Measurements from ENCODE around the gene ENTPD8.

ENTPD8 gene

GRCh38 chr9:137449931-137450538 is 8.9 kb upstream of the ENTPD8 start:
- DNase-seq (ENCODE audit: extremely low read depth, low read depth) = no peak

GRCh38 chr9:137449081-137449844 is 8.1 kb upstream of the ENTPD8 start:
- no peak for TF ChIP-seq CTCF (IDR thresholded peaks at IDR 0.05; ENCODE audit: low read depth, low read length)
- no peak for DNase-seq (ENCODE audit: extremely low read depth, low read depth)

More at GRCh38 chr9:137449931-137450538, 8.9 kb upstream of the ENTPD8 start:
- no peak for TF ChIP-seq CTCF (IDR thresholded peaks at IDR 0.05; ENCODE audit: low read depth, low read length)

GRCh38 chr9:137448602-137448962 is 7.4 kb upstream of the ENTPD8 start:
- no peak for DNase-seq (ENCODE audit: extremely low read depth, low read depth)
- no peak for TF ChIP-seq CTCF (IDR thresholded peaks at IDR 0.05; ENCODE audit: low read depth, low read length)

- DNase-seq (ENCODE audit: extremely low read depth, low read depth) = no peak
- no peak for TF ChIP-seq CTCF (IDR thresholded peaks at IDR 0.05; ENCODE audit: low read depth, low read length)
Measured at GRCh38 chr9:137447722-137448601, 6.8 kb upstream of the ENTPD8 start.

- no peak for DNase-seq (ENCODE audit: extremely low read depth, low read depth)
- TF ChIP-seq CTCF (IDR thresholded peaks at IDR 0.05; ENCODE audit: low read depth, low read length) = no peak
Measured at GRCh38 chr9:137446851-137447471, 5.8 kb upstream of the ENTPD8 start.

- no peak for DNase-seq (ENCODE audit: extremely low read depth, low read depth)
- no peak for TF ChIP-seq CTCF (IDR thresholded peaks at IDR 0.05; ENCODE audit: low read depth, low read length)
Measured at GRCh38 chr9:137445930-137446431, 4.8 kb upstream of the ENTPD8 start.

Data from AG09319 (cell line).